Esophagus mucosa (tissue), 1 donor: ENCODE data around the gene CFAP20. TPM values are rescaled to one million over a fixed set of nuclear protein-coding genes. Genes with fewer than 3 reads are reported as not detected.

ENCODE experiments used
- total RNA-seq: library from RNA; stranded (reverse); gene quantifications from one replicate; pipeline ENCODE4 v1.2.4, GENCODE V29; 2023
- donor health status: DM: yes; HTN: yes; CAD: no.

Gene CFAP20
- total RNA-seq, 1 donor from 2014 or later: 15.8 TPM

Other genes starting within 250 kb of the CFAP20 start
- gene CNGB1, start 158.3 kb downstream of the CFAP20 start, total RNA-seq: 0.32 TPM
- gene ZNF319, start 128.7 kb downstream of the CFAP20 start, total RNA-seq: 5.1 TPM
- 26.3 TPM for gene USB1, start 128.0 kb downstream of the CFAP20 start, total RNA-seq
- gene MMP15, start 103.6 kb downstream of the CFAP20 start, total RNA-seq: 4.6 TPM
- 45.8 TPM for gene CSNK2A2, start 68.7 kb upstream of the CFAP20 start, total RNA-seq
- not detected for gene PRSS54, start 165.6 kb upstream of the CFAP20 start, total RNA-seq